CD4-positive, CD25-positive, alpha-beta regulatory T cell (primary cell): ENCODE results near the gene RAB40C. TPM values are rescaled to one million over a fixed set of nuclear protein-coding genes. Genes with fewer than 3 reads are reported as not detected.

Experiments
- ATAC-seq, 2 donors: fragments of 150-1000 bp; cut with Tn5 transposase; one replicate each; pipeline ENCODE4 v1.10.0; 2021; ENCODE audit warnings: low read depth in 2 of 2, moderate number of reproducible peaks in 2 of 2, moderate library complexity in 1 of 2
- DNase-seq, 3 donors: peaks; one replicate each; pipeline versions ENCODE4 v3.0.0 to v3.0.0-alpha.2; 2012 to 2022; ENCODE audit warnings: mixed read lengths in 1 of 3
- H3K27ac ChIP-seq: one replicate; pipeline ENCODE4 v1.7.0; 2013; ENCODE audit warnings: mild to moderate bottlenecking, low read length; ENCODE audit not compliant: insufficient read depth, poor library complexity, severe bottlenecking
- H3K27me3 ChIP-seq: one replicate; pipeline ENCODE4 v1.7.0; 2013; ENCODE audit warnings: low read length; ENCODE audit not compliant: control insufficient read depth, insufficient read depth
- H3K36me3 ChIP-seq: one replicate; pipeline ENCODE4 v1.7.0; 2013; ENCODE audit warnings: mild to moderate bottlenecking, low read length, moderate library complexity; ENCODE audit not compliant: control insufficient read depth, insufficient read depth
- H3K4me1 ChIP-seq: 2 replicates; pipeline ENCODE4 v1.7.0; 2013; ENCODE audit warnings: mild to moderate bottlenecking, low read length; ENCODE audit not compliant: insufficient read depth, control insufficient read depth, poor library complexity, severe bottlenecking
- H3K4me3 ChIP-seq: one replicate; pipeline ENCODE4 v1.7.0; 2013; ENCODE audit warnings: low read depth, mild to moderate bottlenecking, low read length, moderate library complexity
- H3K9me3 ChIP-seq, 2 experiments: 1 replicate in 1 of 2; 2 replicates in 1 of 2; pipeline ENCODE4 v1.7.0; 2013; ENCODE audit warnings: low read length in 2 of 2, mild to moderate bottlenecking in 1 of 2, moderate library complexity in 1 of 2; ENCODE audit not compliant: control insufficient read depth in 2 of 2
- H3K27ac Mint-ChIP-seq, 3 donors: one replicate each; pipeline ENCODE4 v1.8.0; 2020 to 2022; ENCODE audit warnings: mild to moderate bottlenecking in 3 of 3, mixed read lengths in 3 of 3, moderate library complexity in 2 of 3
- H3K27me3 Mint-ChIP-seq: one replicate; pipeline ENCODE4 v1.8.0; 2022; ENCODE audit warnings: mild to moderate bottlenecking, mixed read lengths
- H3K36me3 Mint-ChIP-seq: one replicate; pipeline ENCODE4 v1.8.0; 2020; ENCODE audit warnings: mixed read lengths
- H3K4me1 Mint-ChIP-seq, 4 donors: one replicate each; pipeline ENCODE4 v1.8.0; 2020 to 2022; ENCODE audit warnings: mixed read lengths in 4 of 4, mild to moderate bottlenecking in 1 of 4
- H3K4me3 Mint-ChIP-seq, 4 donors: one replicate each; pipeline ENCODE4 v1.8.0; 2020 to 2022; ENCODE audit warnings: mild to moderate bottlenecking in 4 of 4, mixed read lengths in 4 of 4, moderate library complexity in 3 of 4
- H3K9me3 Mint-ChIP-seq, 7 donors: one replicate each; pipeline ENCODE4 v1.8.0; 2020 to 2022; ENCODE audit warnings: mixed read lengths in 7 of 7, mild to moderate bottlenecking in 3 of 7, moderate library complexity in 2 of 7
- polyA plus RNA-seq, 4 donors: library from polyadenylated mRNA; unstranded; fragments of 300-500 nt; fragmentation: Illumina TruSeq; gene quantifications; one replicate each; pipeline ENCODE4 v1.2.3, GENCODE V29; 2021
- total RNA-seq: library from RNA; stranded (reverse); gene quantifications from one replicate; pipeline ENCODE4 v1.2.3, GENCODE V29; 2022

Gene RAB40C, protein sequence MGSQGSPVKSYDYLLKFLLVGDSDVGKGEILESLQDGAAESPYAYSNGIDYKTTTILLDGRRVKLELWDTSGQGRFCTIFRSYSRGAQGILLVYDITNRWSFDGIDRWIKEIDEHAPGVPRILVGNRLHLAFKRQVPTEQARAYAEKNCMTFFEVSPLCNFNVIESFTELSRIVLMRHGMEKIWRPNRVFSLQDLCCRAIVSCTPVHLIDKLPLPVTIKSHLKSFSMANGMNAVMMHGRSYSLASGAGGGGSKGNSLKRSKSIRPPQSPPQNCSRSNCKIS
- 12.1 TPM for total RNA-seq
- polyA plus RNA-seq, result 1 to 10 TPM; 6.8 to 9.6 (median 8.2) TPM

DNA sequence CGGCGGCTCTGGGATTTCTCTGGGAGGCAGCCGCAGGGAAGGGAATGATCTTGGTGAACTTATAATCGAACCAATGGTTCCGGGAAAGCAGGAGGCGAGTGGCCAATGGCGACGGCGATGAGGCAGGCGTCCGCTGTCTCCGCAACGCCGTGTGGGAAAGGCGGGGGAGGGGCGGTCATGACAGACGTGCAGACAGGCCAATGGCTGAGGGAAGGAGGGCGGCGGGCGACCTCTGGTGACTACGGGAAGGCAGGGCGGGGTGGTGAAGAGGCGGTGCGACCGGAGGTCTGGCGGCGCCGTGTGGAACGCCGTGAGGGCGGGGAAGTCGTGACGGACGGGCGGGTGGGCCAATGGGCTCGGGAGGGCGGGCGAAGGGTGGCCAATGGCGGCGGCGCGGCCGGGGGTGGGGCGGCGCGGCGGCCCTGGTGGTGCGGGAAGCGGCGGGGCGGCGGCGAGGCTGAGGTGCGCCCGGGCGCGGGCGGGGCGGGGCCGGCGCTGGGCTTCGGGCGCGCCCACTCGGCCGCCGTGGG is at the start of gene RAB40C:
RAB40C (plus strand) TSS at position 409 of the 530 bp plus-strand sequence. CDS start 226 bp downstream, outside the sequence.
- Mint-ChIP-seq H3K4me3 (peak within 1 kb of the TSS; percentile 93 to 99 (median 99)), H3K36me3 (peaks cover 5% of the 10 kb centered on the region), H3K27ac (peak within 1 kb of the TSS; percentile 96 to 99 (median 98)), H3K4me1 (peaks cover 0 to 54% (median 16%) of the 10 kb centered on the region in 4 donors), H3K9me3 (no peaks in the 10 kb centered on the region), H3K27me3 (peaks cover 6% of the 10 kb centered on the region)
- Histone ChIP-seq H3K27ac (peak within 1 kb of the TSS; percentile 92), H3K27me3 (no peaks in the 10 kb centered on the region), H3K4me1 (peaks cover 33% of the 10 kb centered on the region), H3K36me3 (no peaks in the 10 kb centered on the region), H3K9me3 (no peaks in the 10 kb centered on the region), H3K4me3 (peak within 1 kb of the TSS; percentile 66)
- DNase-seq, result peak; percentile 98 to 99 (median 99)
- peak; percentile 86 to 87 for ATAC-seq

DNA sequence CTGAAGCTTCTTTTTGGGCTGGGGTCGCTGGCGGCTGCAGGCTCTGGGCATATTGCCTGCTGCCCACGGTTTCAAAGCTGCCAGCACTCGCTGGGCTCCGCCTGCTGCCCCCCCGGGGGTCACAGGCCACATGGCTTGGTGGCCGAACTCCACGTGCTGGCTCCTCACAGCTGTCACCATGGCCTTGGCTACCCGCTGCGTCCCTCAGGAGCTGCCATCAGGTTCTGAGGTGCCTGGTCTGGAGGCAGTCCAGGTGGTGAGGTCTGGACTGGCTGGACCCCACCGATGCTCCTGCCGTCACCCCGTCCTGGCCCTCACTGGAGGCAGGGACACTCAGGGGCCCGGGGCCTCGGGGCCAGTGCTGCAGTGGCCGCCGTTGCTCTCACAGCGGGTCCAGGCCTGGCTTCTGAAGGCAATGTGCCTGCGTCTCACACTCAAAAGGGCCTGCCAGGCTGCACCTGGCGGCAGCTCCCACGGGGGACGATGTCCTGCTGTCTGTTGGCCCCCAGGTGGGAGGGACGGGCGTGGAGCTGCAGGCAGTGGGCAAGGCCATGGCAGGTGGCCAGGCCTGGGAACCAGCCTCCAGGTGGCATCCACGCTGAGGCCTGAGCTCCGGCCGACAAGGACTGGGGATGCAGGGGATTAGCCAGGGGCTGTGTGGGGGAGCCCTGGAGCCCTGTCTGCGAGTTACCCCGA is 49.1 kb upstream of the RAB40C start:
- Mint-ChIP-seq H3K9me3 (no peaks in the 10 kb centered on the region), H3K36me3 (no peaks in the 10 kb centered on the region), H3K4me3 (no peak overlapping the region), H3K27ac (no peak overlapping the region), H3K4me1 (peaks cover 0 to 2% (median 0%) of the 10 kb centered on the region in 4 donors), H3K27me3 (no peaks in the 10 kb centered on the region)
- Histone ChIP-seq H3K4me3 (no peak overlapping the region), H3K27ac (no peak overlapping the region), H3K36me3 (no peaks in the 10 kb centered on the region), H3K9me3 (no peaks in the 10 kb centered on the region), H3K4me1 (no peaks in the 10 kb centered on the region), H3K27me3 (no peaks in the 10 kb centered on the region)
- ATAC-seq (no peak), DNase-seq (no peak)

DNA sequence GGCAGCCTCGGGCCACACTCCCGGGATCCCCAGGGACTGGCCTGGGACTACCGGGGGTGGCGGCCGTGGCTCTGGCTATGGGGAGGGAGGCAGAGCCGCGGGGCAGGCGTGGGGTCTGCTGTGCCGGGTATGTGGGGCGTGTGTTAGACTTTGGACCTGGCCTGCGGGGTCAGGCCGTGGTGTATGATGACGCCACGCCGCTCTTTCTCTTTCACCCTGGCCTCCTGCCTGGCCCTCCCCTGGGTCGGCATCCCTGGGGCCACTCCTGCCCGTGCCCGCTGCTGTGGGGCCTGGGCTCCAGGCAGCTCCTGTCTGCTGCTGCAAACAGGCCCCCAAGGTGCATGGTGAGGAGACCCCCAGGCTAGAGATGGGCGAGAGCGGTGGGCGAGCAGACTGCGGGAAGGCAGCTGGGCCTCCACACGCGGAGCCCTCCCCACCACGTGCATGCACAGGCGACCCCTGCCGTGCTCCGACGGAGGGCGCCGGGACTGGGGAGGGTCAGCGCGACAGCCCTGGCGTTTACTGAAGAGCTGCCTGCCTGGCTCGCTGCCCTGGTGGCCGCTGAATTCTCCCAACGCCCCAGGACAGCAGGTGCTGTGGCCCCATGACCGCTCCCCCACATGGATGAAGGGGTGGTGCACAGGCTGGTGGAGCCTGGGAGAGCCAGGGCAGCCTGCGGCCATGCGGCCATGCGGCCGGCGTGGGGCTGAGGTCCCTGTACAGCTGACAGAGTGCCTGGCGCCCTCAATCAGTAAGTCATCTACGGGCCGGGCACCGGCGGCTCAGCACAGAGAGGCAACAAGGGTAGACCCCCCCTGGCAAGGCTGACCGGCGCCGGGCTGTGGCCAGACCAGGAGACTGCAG is 46.3 kb upstream of the RAB40C start:
- Histone ChIP-seq H3K4me3 (no peak overlapping the region), H3K4me1 (peaks cover 4% of the 10 kb centered on the region), H3K9me3 (no peaks in the 10 kb centered on the region), H3K27me3 (no peaks in the 10 kb centered on the region), H3K36me3 (no peaks in the 10 kb centered on the region), H3K27ac (no peak overlapping the region)
- DNase-seq (no peak), ATAC-seq (no peak)
- Mint-ChIP-seq H3K27me3 (no peaks in the 10 kb centered on the region), H3K27ac (no peak overlapping the region), H3K4me1 (peaks cover 0 to 5% (median 0%) of the 10 kb centered on the region in 4 donors), H3K9me3 (no peaks in the 10 kb centered on the region), H3K36me3 (no peaks in the 10 kb centered on the region), H3K4me3 (no peak overlapping the region)

DNA sequence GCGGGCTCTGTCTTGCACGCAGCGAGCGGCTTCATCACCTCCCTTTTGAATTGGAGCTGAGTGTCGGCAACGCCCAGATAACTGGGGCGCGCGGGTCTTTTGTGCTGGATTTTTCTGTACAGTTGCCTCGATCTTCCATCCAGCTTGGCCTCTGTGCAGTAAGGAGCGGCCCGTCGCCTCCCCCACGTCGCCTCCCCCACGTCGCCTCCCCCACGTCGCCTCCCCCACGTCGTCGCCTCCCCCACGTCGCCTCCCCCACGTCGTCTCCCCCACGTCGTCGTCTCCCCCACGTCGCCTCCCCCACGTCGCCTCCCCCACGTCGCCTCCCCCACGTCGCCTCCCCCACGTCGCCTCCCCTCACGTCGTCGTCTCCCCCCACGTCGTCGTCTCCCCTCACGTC is 45.3 kb upstream of the RAB40C start:
- no peak for ATAC-seq
- DNase-seq, result no peak
- Histone ChIP-seq H3K4me1 (peaks cover 4% of the 10 kb centered on the region), H3K4me3 (no peak overlapping the region), H3K9me3 (no peaks in the 10 kb centered on the region), H3K27me3 (no peaks in the 10 kb centered on the region), H3K36me3 (no peaks in the 10 kb centered on the region), H3K27ac (no peak overlapping the region)
- H3K36me3 Mint-ChIP-seq, result no peaks in the 10 kb centered on the region
- H3K9me3 Mint-ChIP-seq, result no peaks in the 10 kb centered on the region
- H3K4me3 Mint-ChIP-seq, result no peak overlapping the region
- H3K27me3 Mint-ChIP-seq, result no peaks in the 10 kb centered on the region
- no peak overlapping the region for H3K27ac Mint-ChIP-seq
- peaks cover 0 to 3% (median 0%) of the 10 kb centered on the region in 4 donors for H3K4me1 Mint-ChIP-seq

DNA sequence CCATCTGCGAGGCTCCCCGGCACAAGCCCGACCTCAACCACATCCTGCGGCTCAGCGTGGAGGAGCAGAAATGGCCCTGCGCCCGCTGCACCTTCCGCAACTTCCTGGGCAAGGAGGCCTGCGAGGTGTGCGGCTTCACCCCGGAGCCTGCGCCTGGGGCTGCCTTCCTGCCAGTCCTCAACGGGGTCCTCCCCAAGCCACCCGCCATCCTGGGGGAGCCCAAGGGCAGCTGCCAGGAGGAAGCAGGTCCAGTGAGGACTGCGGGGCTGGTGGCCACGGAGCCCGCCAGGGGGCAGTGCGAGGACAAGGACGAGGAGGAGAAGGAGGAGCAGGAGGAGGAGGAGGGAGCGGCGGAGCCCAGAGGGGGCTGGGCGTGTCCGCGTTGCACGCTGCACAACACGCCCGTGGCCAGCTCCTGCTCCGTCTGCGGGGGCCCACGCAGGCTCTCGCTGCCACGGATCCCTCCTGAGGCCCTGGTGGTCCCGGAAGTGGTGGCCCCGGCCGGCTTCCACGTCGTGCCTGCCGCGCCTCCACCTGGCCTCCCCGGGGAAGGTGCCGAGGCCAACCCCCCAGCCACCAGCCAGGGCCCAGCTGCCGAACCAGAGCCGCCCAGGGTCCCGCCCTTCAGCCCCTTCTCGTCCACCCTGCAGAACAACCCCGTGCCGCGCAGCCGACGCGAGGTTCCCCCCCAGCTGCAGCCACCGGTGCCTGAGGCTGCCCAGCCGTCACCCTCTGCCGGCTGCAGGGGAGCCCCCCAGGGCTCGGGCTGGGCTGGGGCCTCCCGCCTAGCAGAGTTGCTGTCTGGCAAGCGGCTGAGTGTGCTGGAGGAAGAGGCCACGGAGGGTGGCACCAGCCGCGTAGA is 42.7 kb upstream of the RAB40C start:
- Mint-ChIP-seq H3K4me1 (peaks cover 0 to 3% (median 0%) of the 10 kb centered on the region in 4 donors), H3K27ac (no peak overlapping the region), H3K36me3 (no peaks in the 10 kb centered on the region), H3K4me3 (no peak overlapping the region), H3K9me3 (no peaks in the 10 kb centered on the region), H3K27me3 (no peaks in the 10 kb centered on the region)
- Histone ChIP-seq H3K27ac (peak overlapping the region; percentile 14), H3K27me3 (no peaks in the 10 kb centered on the region), H3K4me1 (peaks cover 4% of the 10 kb centered on the region), H3K36me3 (peaks cover 5% of the 10 kb centered on the region), H3K4me3 (no peak overlapping the region), H3K9me3 (no peaks in the 10 kb centered on the region)
- ATAC-seq, result peak; percentile 50 to 62
- DNase-seq, result peak; percentile 37 to 45 (median 39)

DNA sequence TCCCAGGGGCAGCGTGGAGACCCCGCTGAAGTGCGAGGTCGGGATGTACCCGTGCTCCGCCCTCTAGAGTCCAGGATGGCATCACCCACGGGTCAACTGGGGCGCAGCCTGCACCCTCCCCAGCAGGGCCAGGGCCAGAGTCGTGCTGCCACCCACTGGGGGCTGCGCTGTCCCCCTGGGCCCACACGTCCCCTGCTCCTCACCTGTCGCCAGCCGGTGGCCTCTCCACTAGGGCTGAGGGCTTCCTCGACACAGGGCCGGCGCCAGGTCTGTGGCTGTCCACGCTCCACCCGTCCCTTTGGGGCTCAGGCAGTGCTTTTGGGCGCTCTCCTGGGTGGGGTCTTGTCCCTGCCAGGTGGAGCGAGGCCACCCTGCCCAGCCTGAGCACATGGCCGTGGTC is 41.3 kb upstream of the RAB40C start:
- Mint-ChIP-seq H3K9me3 (no peaks in the 10 kb centered on the region), H3K4me3 (no peak overlapping the region), H3K27ac (no peak overlapping the region), H3K4me1 (peaks cover 0 to 3% (median 0%) of the 10 kb centered on the region in 4 donors), H3K36me3 (no peaks in the 10 kb centered on the region), H3K27me3 (no peaks in the 10 kb centered on the region)
- no peak for ATAC-seq
- Histone ChIP-seq H3K27ac (no peak overlapping the region), H3K4me1 (peaks cover 4% of the 10 kb centered on the region), H3K27me3 (no peaks in the 10 kb centered on the region), H3K36me3 (peaks cover 5% of the 10 kb centered on the region), H3K9me3 (no peaks in the 10 kb centered on the region), H3K4me3 (no peak overlapping the region)
- DNase-seq, result no peak
